Neural progenitor cell (in vitro differentiated cells): Measurements from ENCODE around the gene MYO3A. TPM values are rescaled to one million over a fixed set of nuclear protein-coding genes. Genes with fewer than 3 reads are reported as not detected.

Experiments used
- DNase-seq: peaks from one replicate; pipeline ENCODE4 v3.0.0-alpha.2; 2016; ENCODE audit warnings: low spot score
- H2AFZ ChIP-seq: fragments of 200-600 bp; sonication (generic); replicated peaks from 2 replicates; pipeline ENCODE4 v1.6.1; 2016; ENCODE audit warnings: antibody characterized with exemption
- H3F3A ChIP-seq: fragments of 200-600 bp; sonication (generic); 2 replicates; pipeline ENCODE4 v1.6.1; 2016; ENCODE audit warnings: antibody characterized with exemption, low read depth
- H3K27ac ChIP-seq: fragments of 200-600 bp; sonication (generic); 2 replicates; pipeline ENCODE4 v1.5.1; 2016; ENCODE audit warnings: mild to moderate bottlenecking
- H3K27me3 ChIP-seq: fragments of 200-600 bp; sonication (generic); 2 replicates; pipeline ENCODE4 v1.6.1; 2016; ENCODE audit warnings: mild to moderate bottlenecking, moderate library complexity
- H3K36me3 ChIP-seq: fragments of 200-600 bp; sonication (generic); 2 replicates; pipeline ENCODE4 v1.5.1; 2016
- H3K4me1 ChIP-seq: fragments of 200-600 bp; sonication (generic); 2 replicates; pipeline ENCODE4 v1.6.1; 2016; ENCODE audit warnings: mixed run types
- H3K4me2 ChIP-seq: fragments of 200-600 bp; sonication (generic); 2 replicates; pipeline ENCODE4 v1.6.1; 2016
- H3K4me3 ChIP-seq: fragments of 200-600 bp; sonication (generic); 2 replicates; pipeline ENCODE4 v1.5.1; 2016
- H3K79me2 ChIP-seq: fragments of 200-600 bp; sonication (generic); 2 replicates; pipeline ENCODE4 v1.6.1; 2016; ENCODE audit warnings: low read depth
- H3K9ac ChIP-seq: fragments of 200-600 bp; sonication (generic); 2 replicates; pipeline ENCODE4 v1.6.1; 2016
- H3K9me3 ChIP-seq: fragments of 200-600 bp; sonication (generic); 2 replicates; pipeline ENCODE4 v1.5.1; 2016; ENCODE audit warnings: low read depth
- H4K20me1 ChIP-seq: fragments of 200-600 bp; sonication (generic); 2 replicates; pipeline ENCODE4 v1.6.1; 2016; ENCODE audit warnings: low read depth
- H3K27ac Mint-ChIP-seq: 3 replicates; pipeline ENCODE4 v1.8.0; 2021; ENCODE audit warnings: mixed read lengths
- H3K27me3 Mint-ChIP-seq: 2 replicates; pipeline ENCODE4 v1.8.0; 2022; ENCODE audit warnings: low read depth, mild to moderate bottlenecking, inconsistent platforms, moderate library complexity, mixed read lengths; ENCODE audit not compliant: insufficient read depth
- H3K36me3 Mint-ChIP-seq: 3 replicates; pipeline ENCODE4 v1.8.0; 2021; ENCODE audit warnings: mixed read lengths
- H3K4me1 Mint-ChIP-seq: 3 replicates; pipeline ENCODE4 v1.8.0; 2021; ENCODE audit warnings: mixed read lengths
- H3K4me3 Mint-ChIP-seq: 3 replicates; pipeline ENCODE4 v1.8.0; 2021; ENCODE audit warnings: mild to moderate bottlenecking, moderate library complexity, mixed read lengths
- H3K9me3 Mint-ChIP-seq: 3 replicates; pipeline ENCODE4 v1.8.0; 2020; ENCODE audit warnings: mixed read lengths
- CTCF ChIP-seq: fragments of 200-600 bp; sonication (generic); IDR thresholded peaks from 2 replicates; pipeline ENCODE4 v1.5.1; 2017; ENCODE audit warnings: antibody characterized with exemption, mild to moderate bottlenecking
- EZH2 ChIP-seq: fragments of 200-600 bp; sonication (generic); IDR thresholded peaks from 2 replicates; pipeline ENCODE4 v1.6.1; 2017; ENCODE audit warnings: antibody characterized with exemption, mild to moderate bottlenecking, moderate library complexity
- EZH2phosphoT487 ChIP-seq: fragments of 200-600 bp; sonication (generic); IDR thresholded peaks from 2 replicates; pipeline ENCODE4 v1.6.1; 2017; ENCODE audit warnings: antibody characterized with exemption
- total RNA-seq: library from RNA; depleted of rRNA; stranded (reverse); fragments of >200 nt; gene quantifications from 2 replicates; pipeline ENCODE4 v1.2.3, GENCODE V29; 2015; ENCODE audit warnings: low replicate concordance

The MYO3A gene
- total RNA-seq, 1 donor from 2014 or later = 0.09 TPM

DNA sequence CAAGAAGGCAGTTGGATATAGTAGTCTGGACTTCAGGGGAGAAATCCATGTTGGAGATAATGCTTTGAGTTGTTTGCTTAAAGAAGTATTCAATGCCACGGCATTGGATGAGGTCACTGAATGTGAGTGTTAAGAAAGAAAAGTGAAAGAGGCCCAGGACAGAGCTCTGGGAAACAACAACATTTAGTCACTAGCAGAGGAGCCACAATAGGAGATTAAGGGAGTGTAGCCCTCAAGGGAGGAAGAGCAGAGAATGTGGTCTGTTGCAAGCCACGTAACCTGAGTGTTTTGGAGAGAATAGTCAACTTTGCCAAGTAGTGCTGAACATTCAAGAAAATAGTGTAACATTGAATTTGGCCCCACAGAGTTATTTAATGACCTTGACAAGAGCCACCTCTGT lies 114.7 kb downstream of the MYO3A start:
- Histone ChIP-seq H3K9ac (no peak overlapping the region), H3K4me1 (no peaks in the 10 kb centered on the region), H3K9me3 (no peaks in the 10 kb centered on the region), H3K36me3 (no peaks in the 10 kb centered on the region), H3K4me2 (no peak overlapping the region), H3K27me3 (no peaks in the 10 kb centered on the region), H2AFZ (no peak overlapping the region), H3F3A (no peaks in the 10 kb centered on the region), H4K20me1 (no peaks in the 10 kb centered on the region), H3K79me2 (no peaks in the 10 kb centered on the region), H3K4me3 (no peak overlapping the region), H3K27ac (no peak overlapping the region)
- Mint-ChIP-seq H3K27ac (no peak overlapping the region), H3K4me1 (no peaks in the 10 kb centered on the region), H3K4me3 (no peak overlapping the region), H3K36me3 (no peaks in the 10 kb centered on the region), H3K9me3 (no peaks in the 10 kb centered on the region), H3K27me3 (no peaks in the 10 kb centered on the region)
- no peak for TF ChIP-seq EZH2
- no peak for TF ChIP-seq CTCF
- no peak for TF ChIP-seq EZH2phosphoT487
- no peak for DNase-seq

- Histone ChIP-seq H3K4me3 (no peak overlapping the region), H3K9me3 (no peaks in the 10 kb centered on the region), H3K79me2 (no peaks in the 10 kb centered on the region), H2AFZ (no peak overlapping the region), H3K9ac (no peak overlapping the region), H3K4me1 (no peaks in the 10 kb centered on the region), H4K20me1 (no peaks in the 10 kb centered on the region), H3K4me2 (no peak overlapping the region), H3F3A (no peaks in the 10 kb centered on the region), H3K27ac (no peak overlapping the region), H3K27me3 (no peaks in the 10 kb centered on the region), H3K36me3 (no peaks in the 10 kb centered on the region)
- H3K4me3 Mint-ChIP-seq = no peak overlapping the region
- no peaks in the 10 kb centered on the region for H3K9me3 Mint-ChIP-seq
- H3K4me1 Mint-ChIP-seq = no peaks in the 10 kb centered on the region
- no peaks in the 10 kb centered on the region for H3K36me3 Mint-ChIP-seq
- no peaks in the 10 kb centered on the region for H3K27me3 Mint-ChIP-seq
- no peak for TF ChIP-seq CTCF
- TF ChIP-seq EZH2 = no peak
- no peak for TF ChIP-seq EZH2phosphoT487
- no peak overlapping the region for H3K27ac Mint-ChIP-seq
- no peak for DNase-seq
Measured at GRCh38 chr10:26052326-26052725, 118.3 kb downstream of the MYO3A start.

DNA sequence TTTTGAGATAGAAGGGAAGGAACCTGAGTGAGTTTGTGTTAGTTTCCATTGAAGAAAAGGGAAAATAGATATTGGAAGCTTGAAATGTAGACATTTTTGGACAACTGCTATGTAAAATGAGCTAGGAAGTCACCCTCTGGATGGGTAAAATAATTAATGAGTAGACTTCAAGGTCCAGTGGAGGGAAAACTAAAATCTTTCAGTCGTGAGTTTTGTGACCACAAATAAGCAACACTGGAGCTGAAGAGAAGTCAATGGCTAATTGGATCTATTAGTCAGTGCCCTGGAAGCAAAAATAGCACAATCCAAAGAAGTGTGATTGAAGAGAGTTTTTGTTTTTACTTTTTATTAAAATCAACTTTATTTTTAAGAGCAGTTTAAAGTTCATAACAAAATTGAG lies 123.4 kb downstream of the MYO3A start:
- H3K79me2 ChIP-seq = no peaks in the 10 kb centered on the region
- no peak for DNase-seq
- Mint-ChIP-seq H3K27ac (no peak overlapping the region), H3K27me3 (no peaks in the 10 kb centered on the region), H3K4me1 (no peaks in the 10 kb centered on the region), H3K36me3 (no peaks in the 10 kb centered on the region), H3K4me3 (no peak overlapping the region), H3K9me3 (no peaks in the 10 kb centered on the region)
- H3K27ac ChIP-seq = no peak overlapping the region
- no peak overlapping the region for H2AFZ ChIP-seq
- no peak overlapping the region for H3K4me2 ChIP-seq
- no peak overlapping the region for H3K9ac ChIP-seq
- H3K36me3 ChIP-seq = no peaks in the 10 kb centered on the region
- no peaks in the 10 kb centered on the region for H3K9me3 ChIP-seq
- H3K27me3 ChIP-seq = no peaks in the 10 kb centered on the region
- TF ChIP-seq CTCF (no peak), EZH2 (no peak), EZH2phosphoT487 (no peak)
- no peaks in the 10 kb centered on the region for H3K4me1 ChIP-seq
- H3K4me3 ChIP-seq = no peak overlapping the region
- H4K20me1 ChIP-seq = no peaks in the 10 kb centered on the region
- no peaks in the 10 kb centered on the region for H3F3A ChIP-seq

DNA sequence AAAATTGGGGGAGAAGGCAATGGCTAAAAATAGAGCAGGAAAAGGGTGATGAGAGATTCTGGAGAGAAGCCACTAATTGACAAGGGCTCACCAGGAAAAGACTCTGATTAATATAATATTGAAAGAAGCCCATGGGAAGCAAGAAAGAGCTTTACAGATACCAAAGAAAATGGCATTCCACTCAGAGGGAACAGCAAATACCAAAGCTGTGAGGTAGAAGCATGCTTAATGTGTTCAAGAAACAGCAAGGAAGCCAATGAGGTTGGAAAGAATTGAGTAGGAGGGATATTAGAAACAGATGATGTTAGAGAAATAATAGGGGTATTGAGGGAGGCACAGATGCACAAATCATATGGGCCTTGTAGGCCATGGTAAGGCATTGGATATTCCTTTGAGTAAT lies 130.1 kb downstream of the MYO3A start:
- no peak for TF ChIP-seq EZH2
- no peak for TF ChIP-seq EZH2phosphoT487
- TF ChIP-seq CTCF = no peak
- no peaks in the 10 kb centered on the region for H3K9me3 ChIP-seq
- no peak overlapping the region for H3K27ac Mint-ChIP-seq
- no peaks in the 10 kb centered on the region for H3K36me3 Mint-ChIP-seq
- H3K4me3 ChIP-seq = no peak overlapping the region
- H3K79me2 ChIP-seq = no peaks in the 10 kb centered on the region
- H2AFZ ChIP-seq = no peak overlapping the region
- no peak overlapping the region for H3K4me2 ChIP-seq
- H3K4me3 Mint-ChIP-seq = no peak overlapping the region
- H3K4me1 Mint-ChIP-seq = no peaks in the 10 kb centered on the region
- no peaks in the 10 kb centered on the region for H3K36me3 ChIP-seq
- no peak overlapping the region for H3K9ac ChIP-seq
- H3K27ac ChIP-seq = no peak overlapping the region
- no peaks in the 10 kb centered on the region for H4K20me1 ChIP-seq
- H3K27me3 Mint-ChIP-seq = no peaks in the 10 kb centered on the region
- H3K9me3 Mint-ChIP-seq = no peaks in the 10 kb centered on the region
- no peak for DNase-seq
- no peaks in the 10 kb centered on the region for H3K4me1 ChIP-seq
- H3F3A ChIP-seq = no peaks in the 10 kb centered on the region
- H3K27me3 ChIP-seq = no peaks in the 10 kb centered on the region
